Mucosa of descending colon (tissue), 3 donors: ENCODE data around the gene ANO2. TPM values are rescaled to one million over a fixed set of nuclear protein-coding genes. Genes with fewer than 3 reads are reported as not detected.

ENCODE experiments used
- ATAC-seq: fragments of 200-7000 bp; cut with Tn5 transposase; one replicate; pipeline ENCODE4 v1.9.1; 2020; ENCODE audit warnings: mild to moderate bottlenecking, moderate library complexity
- DNase-seq, 3 donors: peaks; one replicate each; pipeline ENCODE4 v3.0.0-alpha.2; 2020
- H3K36me3 ChIP-seq: fragments of 200-600 bp; one replicate; pipeline ENCODE4 v1.8.0; 2021; ENCODE audit warnings: low read depth, mild to moderate bottlenecking
- H3K4me1 ChIP-seq: fragments of 200-600 bp; one replicate; pipeline ENCODE4 v1.8.0; 2021; ENCODE audit warnings: low read depth, mild to moderate bottlenecking
- H3K4me3 ChIP-seq: fragments of 200-600 bp; one replicate; pipeline ENCODE4 v1.8.0; 2021; ENCODE audit warnings: mild to moderate bottlenecking
- H3K9me3 ChIP-seq: fragments of 200-600 bp; one replicate; pipeline ENCODE4 v1.8.0; 2021; ENCODE audit warnings: mild to moderate bottlenecking
- intact Hi-C, 2 donors: fragments of 100-400 bp; cut with DNase I in 1 of 2; cut with micrococcal nuclease in 1 of 2; formaldehyde crosslinking; loops; one replicate each; pipeline versions ENCODE4 v1.11.0 to v1.11.1; 2022; cut with DNase I, micrococcal nuclease
- total RNA-seq, 3 donors: library from RNA; stranded (reverse); fragmentation: NEBNext Ultra II Directional in 2 of 3; extraction: Animal tissue kit (Norgen Biotek cat#: 25700) in 2 of 3; gene quantifications; one replicate each; pipeline versions ENCODE4 v1.2.1 to v1.2.4, GENCODE V29; 2021 to 2023
- TF ChIP-seq, protein P1 (sequence below): fragments of 200-600 bp; IDR thresholded peaks from one replicate; pipeline ENCODE4 v1.8.0; 2022; ENCODE audit warnings: antibody characterized with exemption, mild to moderate bottlenecking
- donor health status: DM: no; HTN: no; CAD: no; lungs with moderate emphysema.
- donor health status: DM: no; HTN: no; CAD: no.
- donor health status: DM: no; HTN: yes; CAD: no.

Gene ANO2
- total RNA-seq, 3 donors from 2014 or later = 0.58 to 5.1 (median 3.1) TPM

DNA sequence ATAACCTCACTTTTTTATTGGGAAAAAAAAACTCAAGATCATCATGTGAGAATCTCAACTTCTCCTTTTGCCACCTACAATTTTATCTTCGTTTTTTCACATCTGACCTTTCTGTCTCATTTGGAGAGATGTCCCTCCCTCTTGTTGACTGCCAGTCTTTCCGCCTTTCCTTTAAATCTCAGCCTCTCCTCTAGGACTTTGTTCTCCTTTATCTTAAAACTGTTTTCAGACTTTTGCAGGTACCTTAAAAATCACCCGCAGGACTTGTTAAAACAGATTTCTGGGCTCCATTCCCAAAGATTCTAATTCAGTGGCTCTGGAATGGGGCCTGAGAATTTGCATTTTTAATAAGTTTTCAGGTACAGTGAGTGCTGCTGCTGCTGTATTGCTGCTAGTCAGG lies 289.9 kb downstream of the ANO2 start:
- intact Hi-C loops = no loop called here
- Histone ChIP-seq H3K4me3 (no peak overlapping the region), H3K4me1 (peaks cover 5% of the 10 kb centered on the region), H3K36me3 (no peaks in the 10 kb centered on the region), H3K9me3 (no peaks in the 10 kb centered on the region)
- TF ChIP-seq, protein P1, sequence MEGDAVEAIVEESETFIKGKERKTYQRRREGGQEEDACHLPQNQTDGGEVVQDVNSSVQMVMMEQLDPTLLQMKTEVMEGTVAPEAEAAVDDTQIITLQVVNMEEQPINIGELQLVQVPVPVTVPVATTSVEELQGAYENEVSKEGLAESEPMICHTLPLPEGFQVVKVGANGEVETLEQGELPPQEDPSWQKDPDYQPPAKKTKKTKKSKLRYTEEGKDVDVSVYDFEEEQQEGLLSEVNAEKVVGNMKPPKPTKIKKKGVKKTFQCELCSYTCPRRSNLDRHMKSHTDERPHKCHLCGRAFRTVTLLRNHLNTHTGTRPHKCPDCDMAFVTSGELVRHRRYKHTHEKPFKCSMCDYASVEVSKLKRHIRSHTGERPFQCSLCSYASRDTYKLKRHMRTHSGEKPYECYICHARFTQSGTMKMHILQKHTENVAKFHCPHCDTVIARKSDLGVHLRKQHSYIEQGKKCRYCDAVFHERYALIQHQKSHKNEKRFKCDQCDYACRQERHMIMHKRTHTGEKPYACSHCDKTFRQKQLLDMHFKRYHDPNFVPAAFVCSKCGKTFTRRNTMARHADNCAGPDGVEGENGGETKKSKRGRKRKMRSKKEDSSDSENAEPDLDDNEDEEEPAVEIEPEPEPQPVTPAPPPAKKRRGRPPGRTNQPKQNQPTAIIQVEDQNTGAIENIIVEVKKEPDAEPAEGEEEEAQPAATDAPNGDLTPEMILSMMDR = no peak
- no peak for DNase-seq
- peak; percentile 37 for ATAC-seq

DNA sequence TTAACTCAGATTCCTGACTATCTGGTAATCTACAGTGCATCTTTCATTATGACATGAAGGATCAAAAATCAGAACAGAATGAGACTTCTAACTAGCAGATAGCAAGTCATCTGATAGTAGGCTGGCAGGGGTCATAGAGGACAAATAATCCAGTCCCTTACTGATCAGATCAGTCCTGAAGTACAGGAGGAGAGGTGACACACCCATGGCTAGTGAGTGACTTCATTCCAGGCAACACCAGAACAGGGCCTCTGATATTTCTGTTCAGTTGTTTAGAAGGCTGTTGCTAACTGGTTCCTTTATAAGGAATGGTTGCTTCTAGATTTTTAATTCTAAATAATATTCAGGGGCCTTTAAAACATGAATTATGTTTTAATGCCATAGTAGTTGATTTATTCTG lies 291.0 kb downstream of the ANO2 start:
- ATAC-seq = peak; percentile 20
- no peak overlapping the region for H3K4me3 ChIP-seq
- no peak for DNase-seq
- H3K4me1 ChIP-seq = peaks cover 5% of the 10 kb centered on the region
- no peaks in the 10 kb centered on the region for H3K36me3 ChIP-seq
- TF ChIP-seq, protein P1 = no peak
- H3K9me3 ChIP-seq = no peaks in the 10 kb centered on the region
- intact Hi-C loops = no loop called here

DNA sequence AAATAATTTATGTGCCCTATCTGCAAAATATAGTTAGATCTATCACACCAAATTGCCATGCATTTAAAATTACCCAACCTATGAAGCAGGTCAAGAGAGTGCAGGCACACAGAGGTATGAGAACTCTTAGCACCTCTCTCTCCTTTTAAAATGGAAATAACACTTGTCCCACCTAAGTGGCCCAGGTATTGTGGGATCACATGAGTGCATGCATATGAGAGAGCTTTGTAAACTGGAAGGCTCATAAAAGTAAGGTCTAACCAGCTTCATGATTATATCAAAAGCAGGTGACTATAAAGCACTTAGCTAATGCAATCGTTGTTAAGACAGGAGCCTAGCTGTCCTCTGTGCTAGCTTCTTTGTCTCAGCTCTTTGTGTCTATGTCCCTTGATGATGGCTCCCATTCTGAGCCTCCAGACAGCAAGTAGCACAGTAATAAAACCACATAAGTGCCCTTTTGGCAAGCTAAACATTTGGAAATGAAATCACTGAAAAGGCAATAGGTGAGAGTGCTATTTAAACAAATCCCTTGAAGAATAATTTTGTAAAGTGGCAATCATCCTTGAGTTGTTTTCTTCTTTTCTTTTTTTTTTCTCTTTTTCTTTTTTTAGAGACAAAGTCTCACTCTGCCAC lies 294.1 kb downstream of the ANO2 start:
- H3K36me3 ChIP-seq = no peaks in the 10 kb centered on the region
- TF ChIP-seq, protein P1 = no peak
- no peaks in the 10 kb centered on the region for H3K9me3 ChIP-seq
- no peak overlapping the region for H3K4me3 ChIP-seq
- no peak for DNase-seq
- intact Hi-C loops = no loop called here
- peaks cover 5% of the 10 kb centered on the region for H3K4me1 ChIP-seq
- peak; percentile 20 for ATAC-seq

DNA sequence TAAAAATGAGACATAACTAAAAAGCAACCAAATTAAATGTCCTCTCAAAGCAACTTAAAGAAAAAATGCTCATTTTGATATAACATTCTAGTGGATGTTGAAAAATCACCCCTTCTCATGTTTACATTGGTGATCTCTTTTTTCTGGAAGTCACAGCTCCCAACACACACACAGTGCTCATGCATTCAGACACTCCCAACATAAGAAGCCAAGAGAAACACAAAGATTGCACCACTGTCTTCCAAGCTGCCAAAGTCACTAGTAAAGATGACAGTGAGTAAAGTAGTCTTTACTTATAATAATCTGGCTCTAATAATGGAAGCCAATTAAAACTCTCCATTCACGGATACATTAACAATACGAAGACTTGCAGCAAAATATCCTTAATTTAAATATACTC lies 294.8 kb downstream of the ANO2 start:
- Histone ChIP-seq H3K36me3 (no peaks in the 10 kb centered on the region), H3K4me1 (peaks cover 5% of the 10 kb centered on the region), H3K4me3 (no peak overlapping the region), H3K9me3 (no peaks in the 10 kb centered on the region)
- ATAC-seq (no peak), DNase-seq (no peak)
- intact Hi-C loops = no loop called here
- TF ChIP-seq, protein P1 = no peak

DNA sequence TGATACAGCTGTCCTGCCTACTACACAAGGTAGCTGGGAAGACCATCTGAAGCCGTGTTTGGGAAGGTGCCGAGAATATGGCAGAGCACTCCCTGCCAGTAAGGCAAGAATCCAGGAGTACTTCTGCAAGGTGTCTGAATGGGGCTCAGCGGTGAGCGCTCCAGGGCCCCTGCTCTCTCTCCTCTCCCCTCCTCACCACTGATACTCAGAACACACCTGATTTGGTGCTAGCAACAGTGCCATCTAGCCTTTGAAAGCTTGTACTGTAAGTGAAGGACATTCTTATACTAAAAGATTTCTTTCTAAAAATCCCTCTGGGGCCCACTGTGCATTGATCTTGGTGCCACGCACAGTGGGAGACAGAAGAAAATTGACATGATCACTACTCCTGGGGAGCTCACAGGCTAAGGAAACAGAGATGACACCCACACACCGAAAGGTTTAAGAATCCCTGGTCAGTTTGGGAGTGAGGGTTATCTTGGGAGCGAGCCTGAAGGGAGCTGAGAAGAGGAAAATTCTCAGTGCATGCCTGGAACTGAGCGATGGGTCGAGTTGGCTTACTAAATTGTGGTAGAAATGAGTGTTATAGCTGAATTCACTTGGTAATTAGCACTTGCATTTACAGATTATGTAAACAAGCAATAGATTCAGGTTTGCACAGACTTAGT lies 296.2 kb downstream of the ANO2 start:
- H3K4me3 ChIP-seq = no peak overlapping the region
- peak in 1 of 3 donors; percentile 39 for DNase-seq
- no peaks in the 10 kb centered on the region for H3K36me3 ChIP-seq
- H3K9me3 ChIP-seq = no peaks in the 10 kb centered on the region
- intact Hi-C loops = no loop called here
- no peaks in the 10 kb centered on the region for H3K4me1 ChIP-seq
- peak; percentile 65 for ATAC-seq
- TF ChIP-seq, protein P1 = no peak
